CMK (cell line): ENCODE measurements around the gene FNDC5.

ENCODE experiments used
- DNase-seq: peaks from one replicate; pipeline ENCODE4 v3.0.0-alpha.2; 2010; ENCODE audit warnings: low read depth

Gene FNDC5

DNA sequence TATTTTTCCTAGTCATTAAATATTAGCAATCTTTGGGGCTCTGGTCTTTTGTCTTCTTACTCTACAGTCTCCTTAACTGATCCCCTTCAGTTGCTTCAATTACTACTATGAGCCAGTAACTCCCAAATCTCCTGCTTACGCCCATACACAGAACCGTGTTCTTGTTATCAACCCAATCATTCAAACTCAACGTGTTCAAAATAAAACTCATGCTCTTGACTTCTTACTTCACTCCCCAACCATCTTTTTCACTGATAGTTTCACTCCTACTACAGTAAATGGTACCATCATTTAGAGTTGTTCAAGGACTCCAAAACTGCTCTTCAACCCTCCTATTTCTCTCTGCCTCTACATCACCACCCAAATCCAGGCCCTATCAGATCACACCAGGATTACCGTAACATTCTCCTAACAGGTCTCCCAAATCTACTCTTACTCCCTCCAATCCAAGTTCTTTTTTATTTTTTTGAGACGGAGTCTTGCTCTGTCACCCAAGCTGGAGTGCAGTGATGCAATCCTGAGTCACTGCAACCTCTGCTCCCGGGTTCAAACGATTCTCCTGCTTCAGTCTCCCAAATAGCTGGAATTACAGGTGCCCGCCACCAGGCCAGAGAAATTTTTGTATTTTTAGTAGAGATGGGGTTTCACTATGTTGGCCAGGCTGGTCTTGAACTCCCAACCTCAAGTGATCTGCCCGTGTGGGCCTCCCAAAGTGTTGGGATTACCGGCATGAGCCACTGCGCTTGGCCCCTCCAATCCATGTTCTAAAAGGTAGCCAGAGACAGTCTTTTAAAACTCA lies 56.6 kb downstream of the FNDC5 start:
- DNase-seq: no peak
